ENCODE data around the gene TASL.
"Not testable (repeated sequence)": the region's sequence is repeated elsewhere in the genome, so short reads cannot be mapped to it uniquely, and the experiment has no call there.

The TASL gene, protein sequence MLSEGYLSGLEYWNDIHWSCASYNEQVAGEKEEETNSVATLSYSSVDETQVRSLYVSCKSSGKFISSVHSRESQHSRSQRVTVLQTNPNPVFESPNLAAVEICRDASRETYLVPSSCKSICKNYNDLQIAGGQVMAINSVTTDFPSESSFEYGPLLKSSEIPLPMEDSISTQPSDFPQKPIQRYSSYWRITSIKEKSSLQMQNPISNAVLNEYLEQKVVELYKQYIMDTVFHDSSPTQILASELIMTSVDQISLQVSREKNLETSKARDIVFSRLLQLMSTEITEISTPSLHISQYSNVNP

DNA sequence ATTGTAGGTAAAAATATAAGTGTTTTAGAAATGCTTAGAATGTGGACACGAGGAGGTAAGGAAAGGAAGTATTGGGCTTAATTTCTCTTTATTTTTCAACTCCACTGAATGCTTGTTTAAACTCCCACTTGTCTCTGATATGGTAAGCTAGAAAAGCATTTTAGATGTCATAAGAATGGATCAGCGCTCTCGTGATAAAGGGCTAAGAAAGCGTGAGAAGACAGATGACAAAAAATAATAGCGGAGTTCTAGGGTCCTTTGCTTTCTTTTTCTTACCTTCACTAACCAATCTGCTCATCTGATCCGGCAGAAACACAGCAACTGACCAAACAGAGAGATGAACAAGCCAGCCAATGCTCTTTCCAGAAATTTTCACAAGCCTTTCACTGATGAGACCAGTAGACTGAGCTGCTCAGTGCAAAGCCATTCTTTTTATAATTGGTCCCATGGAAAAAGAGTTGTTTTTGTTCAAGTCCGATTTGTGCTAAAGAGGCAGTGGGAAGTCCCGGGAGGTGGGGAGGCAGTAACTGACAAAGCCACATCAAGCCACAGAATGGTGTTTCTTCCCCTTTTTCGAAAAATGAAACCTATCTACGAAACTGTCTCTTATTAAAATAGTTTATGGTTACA, at the start of gene TASL:
TASL (minus strand) TSS at position 405 of the 630 bp plus-strand sequence. CDS start 17,411 bp downstream, outside the sequence.
- DNase-seq (ENCODE audit: low spot score): no peak

DNA sequence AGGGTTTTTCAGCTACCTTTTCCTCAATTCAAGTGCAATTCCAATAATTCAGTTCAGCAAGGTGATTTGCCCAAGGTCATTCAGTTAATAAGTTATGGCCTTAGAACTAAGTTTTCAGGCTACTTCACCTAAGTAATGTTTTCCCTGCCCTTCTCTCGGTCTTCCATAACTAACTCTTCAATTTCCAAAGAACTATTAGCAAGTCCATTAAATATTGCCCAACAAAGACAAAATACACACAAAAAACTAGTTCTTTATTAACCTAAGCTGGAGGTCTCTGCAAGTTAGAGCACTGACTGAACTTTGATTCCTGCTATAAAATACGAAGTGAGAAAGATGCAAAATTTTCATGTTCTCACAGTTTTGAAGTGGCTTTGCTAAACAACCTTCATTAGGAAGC, 48.8 kb upstream of the TASL start:
- no peak for DNase-seq (ENCODE audit: low spot score)

DNA sequence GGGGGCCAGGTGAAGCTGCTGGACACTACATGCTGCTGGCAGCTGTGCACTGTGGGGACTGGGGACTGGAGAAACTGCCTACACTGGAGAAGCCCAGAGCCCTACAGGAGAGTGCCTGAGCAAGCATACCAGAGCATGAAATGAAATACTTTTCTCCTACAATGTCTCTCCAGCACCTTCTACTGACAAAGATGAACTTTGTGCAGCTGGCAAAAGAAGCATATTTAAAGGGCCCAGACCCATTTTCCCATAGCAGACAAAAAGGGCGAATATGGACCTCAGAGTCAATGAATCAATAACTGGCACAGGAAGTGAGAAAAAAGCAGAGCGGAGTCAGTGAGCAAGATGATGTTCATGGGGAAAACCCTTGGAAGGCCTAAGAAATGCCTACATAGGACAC, 44.8 kb upstream of the TASL start:
- no peak for DNase-seq (ENCODE audit: low spot score)

GRCh38 chrX:30620980-30621618, 43.5 kb upstream of the TASL start:
- DNase-seq (ENCODE audit: low spot score): no peak

- DNase-seq (ENCODE audit: low spot score): no peak
These were observed 42.6 kb upstream of the TASL start for GRCh38 chrX:30620125-30620524.

- DNase-seq (ENCODE audit: low spot score): no peak
These were observed 40.7 kb upstream of the TASL start for GRCh38 chrX:30618160-30618765.

DNA sequence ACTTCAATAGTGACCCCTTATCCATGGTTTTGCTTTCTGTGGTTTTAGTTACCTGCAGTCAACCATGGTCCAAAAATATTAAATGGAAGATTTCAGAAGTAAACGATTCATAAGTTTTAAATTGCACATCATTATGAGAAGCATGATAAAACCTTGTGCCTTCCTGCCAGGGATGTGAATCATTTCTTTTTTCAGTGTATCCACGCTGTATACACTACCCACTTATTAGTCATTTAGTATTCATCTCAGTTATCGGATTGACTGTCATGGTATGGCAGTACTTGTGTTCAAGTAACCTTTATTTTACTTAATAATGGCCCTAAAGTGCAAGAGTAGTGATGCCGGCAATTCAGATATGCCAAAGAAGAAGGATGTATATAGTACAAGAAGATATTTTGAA, 37.7 kb upstream of the TASL start:
- DNase-seq (ENCODE audit: low spot score): no peak

GRCh38 chrX:30613721-30614120, 36.2 kb upstream of the TASL start:
- no peak for DNase-seq (ENCODE audit: low spot score)

GRCh38 chrX:30612250-30612655, 34.7 kb upstream of the TASL start:
- DNase-seq (ENCODE audit: low spot score): no peak

- DNase-seq (ENCODE audit: low spot score): no peak
These were observed 32.5 kb upstream of the TASL start for GRCh38 chrX:30610026-30610425.

DNA sequence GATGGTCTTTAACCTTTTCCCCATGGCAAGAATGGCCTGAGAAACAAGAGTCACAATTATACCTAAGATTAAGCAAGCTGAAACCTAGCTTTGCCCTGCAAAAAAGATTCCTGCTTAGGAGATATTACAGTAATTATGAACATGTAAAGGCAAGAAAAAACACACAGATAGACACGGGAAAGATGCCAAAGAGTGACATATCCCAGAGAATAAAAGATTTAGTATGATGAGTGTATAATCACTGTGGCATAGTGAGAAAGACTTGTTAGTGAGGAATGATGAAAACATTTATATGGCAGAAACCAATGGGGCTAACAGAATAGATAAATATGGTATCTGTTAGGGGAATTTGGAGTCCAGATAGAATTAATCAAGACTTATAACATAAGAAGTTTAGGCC, 29.6 kb upstream of the TASL start:
- DNase-seq (ENCODE audit: low spot score): no peak

GRCh38 chrX:30600269-30601176, 23.0 kb upstream of the TASL start:
- not testable (repeated sequence) for DNase-seq (ENCODE audit: low spot score)

GRCh38 chrX:30597216-30598012, 19.8 kb upstream of the TASL start:
- no peak for DNase-seq (ENCODE audit: low spot score)

GRCh38 chrX:30593440-30594200, 16.1 kb upstream of the TASL start:
- no peak for DNase-seq (ENCODE audit: low spot score)

- no peak for DNase-seq (ENCODE audit: low spot score)
These were observed 15.3 kb upstream of the TASL start for GRCh38 chrX:30592831-30593230.

DNA sequence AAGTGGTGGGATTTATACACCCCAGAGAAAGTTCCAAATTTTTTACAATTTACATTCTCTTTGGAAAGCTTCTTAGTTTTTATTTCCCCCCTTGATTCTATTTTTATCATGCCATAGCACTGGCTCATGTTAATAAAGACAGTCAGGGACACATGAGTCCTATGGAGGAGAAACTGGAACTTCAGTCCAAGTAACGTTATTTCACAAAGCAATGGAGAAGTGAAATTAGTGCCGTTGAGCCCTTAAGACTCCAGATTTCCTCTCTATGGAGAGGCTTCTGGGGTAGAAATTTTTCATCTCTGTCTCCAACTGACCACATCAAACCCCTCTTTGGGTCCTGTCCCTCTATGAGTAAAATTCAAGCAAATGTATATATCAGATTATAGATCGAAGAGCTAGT, 12.8 kb upstream of the TASL start:
- no peak for DNase-seq (ENCODE audit: low spot score)

- DNase-seq (ENCODE audit: low spot score): no peak
These were observed 11.8 kb upstream of the TASL start for GRCh38 chrX:30589146-30589888.

DNA sequence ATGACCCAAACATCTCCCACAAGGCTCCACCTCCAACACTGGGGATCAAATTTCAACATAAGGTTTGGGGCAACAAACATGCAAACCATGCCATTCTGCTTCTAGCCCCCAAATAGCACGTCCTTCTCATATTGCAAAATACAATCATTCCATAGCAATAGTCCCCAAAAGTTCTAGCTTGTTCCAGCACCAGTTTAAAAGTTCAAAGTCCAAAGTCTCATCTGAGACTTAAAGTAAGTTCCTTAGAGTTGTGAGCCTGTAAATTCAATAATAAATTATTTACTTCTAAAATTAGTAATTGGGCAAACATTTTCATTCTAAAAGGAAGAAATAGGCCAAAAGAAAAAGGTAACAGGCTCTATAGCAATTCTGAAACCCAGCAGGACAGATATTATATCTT, 8.9 kb upstream of the TASL start:
- no peak for DNase-seq (ENCODE audit: low spot score)

DNA sequence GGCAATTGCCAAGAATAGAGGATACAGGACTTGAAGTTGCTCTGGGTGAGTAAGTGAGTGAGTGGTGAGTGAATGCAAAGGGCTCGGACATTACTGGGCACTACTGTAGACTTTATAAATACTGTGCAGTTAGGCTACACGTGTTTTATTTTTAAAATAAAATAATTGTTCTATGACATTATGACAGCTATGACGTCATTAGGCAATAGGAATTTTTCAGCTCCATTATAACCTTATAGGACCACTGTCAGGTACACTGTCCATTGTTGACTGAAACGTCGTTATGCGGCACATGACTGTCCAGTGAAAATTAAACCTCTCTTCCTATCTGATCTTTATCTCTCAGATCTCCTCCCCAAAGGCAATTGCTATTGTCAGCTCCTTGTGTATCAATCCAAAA, 5.1 kb upstream of the TASL start:
- DNase-seq (ENCODE audit: low spot score): no peak

- DNase-seq (ENCODE audit: low spot score): no peak
These were observed 3.1 kb upstream of the TASL start for GRCh38 chrX:30580641-30581040.

Data from cerebellar cortex (tissue), 1 donor.